HCT116 (cell line): ENCODE measurements around the gene C5orf58. TPM values are rescaled to one million over a fixed set of nuclear protein-coding genes. Genes with fewer than 3 reads are reported as not detected.

Experiments
- ATAC-seq: fragments of 200-7000 bp; cut with Tn5 transposase; 2 replicates; pipeline ENCODE4 v1.9.1; 2020; ENCODE audit warnings: mild to moderate bottlenecking, moderate library complexity
- BruUV-seq: library from RNA; stranded (reverse); fragments of 400-500 nt; replicated peaks from 2 replicates; lab custom pipeline; 2021; lab: Mats Ljungman, UMichigan
- CTCF ChIA-PET: fragments of 300-600 bp; sonication (Branson Sonifier 250); formaldehyde crosslinking; loops from one replicate; lab custom pipeline; 2021; ENCODE audit warnings: antibody characterized with exemption; lab: Charles Lee
- POLR2A ChIA-PET: fragments of 300-600, 350-600 bp; sonication (Branson Sonifier 250); formaldehyde crosslinking; loops from one replicate; lab custom pipeline; 2021; ENCODE audit warnings: antibody characterized with exemption; lab: Charles Lee
- RAD21 ChIA-PET, 2 experiments: fragments of 300-600 bp; sonication (Branson Sonifier 250); formaldehyde crosslinking; loops; one replicate each; lab custom pipeline; 2023; ENCODE audit warnings: low total read pairs in 2 of 2; ENCODE audit not compliant: uncharacterized antibody in 2 of 2, unreplicated experiment in 2 of 2, low non-redundant PET in 1 of 2; lab: Charles Lee
- DNase-seq: peaks from one replicate; pipeline ENCODE4 v3.0.0-alpha.2; 2010; ENCODE audit warnings: low read depth, low spot score
- H2AFZ ChIP-seq: fragments of 200-600 bp; shearing (Covaris generic), sonication (generic); 2 replicates; pipeline ENCODE4 v1.6.1; 2017; ENCODE audit warnings: low read depth, mixed run types, mixed read lengths, antibody characterized with exemption, low read length; ENCODE audit not compliant: poor library complexity, severe bottlenecking
- H3K27ac ChIP-seq: 2 replicates; pipeline ENCODE4 v1.5.1; 2012; ENCODE audit warnings: low read depth, low read length
- H3K27me3 ChIP-seq: fragments of 200-600 bp; sonication (generic); 2 replicates; pipeline ENCODE4 v1.6.1; 2016; ENCODE audit warnings: mixed run types, low read length, mixed read lengths; ENCODE audit not compliant: insufficient read depth
- H3K36me3 ChIP-seq, 2 experiments: fragments of 200-500 bp in 1 of 2; fragments of 200-600 bp in 1 of 2; sonication (Bioruptor generic) in 1 of 2; sonication (generic) in 1 of 2; 2 replicates each; pipeline versions ENCODE4 v1.5.1 to v1.6.1; 2014 to 2016; ENCODE audit warnings: low read length in 2 of 2, inconsistent platforms in 1 of 2, mixed read lengths in 1 of 2, mixed run types in 1 of 2; ENCODE audit not compliant: insufficient read depth in 2 of 2, control insufficient read depth in 1 of 2
- H3K4me1 ChIP-seq, 2 experiments: fragments of 200-600 bp in 1 of 2; sonication (generic) in 1 of 2; 2 replicates each; pipeline versions ENCODE4 v1.5.1 to v1.6.1; 2012 to 2017; ENCODE audit warnings: low read length in 2 of 2, inconsistent platforms in 1 of 2, mild to moderate bottlenecking in 1 of 2, mixed read lengths in 1 of 2, mixed run types in 1 of 2, moderate library complexity in 1 of 2; ENCODE audit not compliant: insufficient read depth in 2 of 2, control insufficient read depth in 1 of 2
- H3K4me2 ChIP-seq: fragments of 200-600 bp; sonication (generic); 2 replicates; pipeline ENCODE4 v1.6.1; 2017; ENCODE audit warnings: mixed run types, low read length, mixed read lengths
- H3K4me3 ChIP-seq, 2 experiments: fragments of 200-600 bp in 1 of 2; sonication (generic) in 1 of 2; replicated peaks in 1 of 2; 2 replicates each; pipeline ENCODE4 v1.5.1; 2011 to 2016; ENCODE audit warnings: low read length in 2 of 2, control low read depth in 1 of 2, low read depth in 1 of 2, mild to moderate bottlenecking in 1 of 2, mixed read lengths in 1 of 2, mixed run types in 1 of 2
- H3K79me2 ChIP-seq: fragments of 200-600 bp; sonication (generic); 2 replicates; pipeline ENCODE4 v1.6.1; 2017; ENCODE audit warnings: mild to moderate bottlenecking, mixed run types, low read length, moderate library complexity, mixed read lengths; ENCODE audit not compliant: insufficient read depth
- H3K9ac ChIP-seq: fragments of 200-600 bp; sonication (generic); 2 replicates; pipeline ENCODE4 v1.6.1; 2016; ENCODE audit warnings: low read length, mixed read lengths
- H3K9me2 ChIP-seq: fragments of 200-600 bp; sonication (generic), shearing (Covaris generic); 2 replicates; pipeline ENCODE4 v1.6.1; 2017; ENCODE audit warnings: mixed run types, mild to moderate bottlenecking, moderate library complexity; ENCODE audit not compliant: insufficient read depth
- H3K9me3 ChIP-seq, 2 experiments: fragments of 200-500 bp in 1 of 2; fragments of 200-600 bp in 1 of 2; sonication (Bioruptor generic) in 1 of 2; sonication (generic) in 1 of 2; 2 replicates each; pipeline ENCODE4 v1.6.1; 2014 to 2017; ENCODE audit warnings: low read length in 2 of 2, mixed read lengths in 2 of 2, inconsistent platforms in 1 of 2, low read depth in 1 of 2, mild to moderate bottlenecking in 1 of 2, mixed run types in 1 of 2, moderate library complexity in 1 of 2; ENCODE audit not compliant: control insufficient read depth in 1 of 2, insufficient read depth in 1 of 2
- H4K20me1 ChIP-seq: fragments of 200-600 bp; sonication (generic), shearing (Covaris generic); 2 replicates; pipeline ENCODE4 v1.6.1; 2017; ENCODE audit warnings: mixed run types, mild to moderate bottlenecking, moderate library complexity; ENCODE audit not compliant: insufficient read depth
- ATF3 ChIP-seq: IDR thresholded peaks from 2 replicates; pipeline ENCODE4 v1.6.1; 2012
- CEBPB ChIP-seq: IDR thresholded peaks from 2 replicates; pipeline ENCODE4 v1.6.1; 2012; ENCODE audit warnings: low read depth
- CTCF ChIP-seq, 3 experiments: fragments of 200-600 bp in 1 of 3; sonication (generic) in 1 of 3; IDR thresholded peaks in 2 of 3; conservative IDR thresholded peaks in 1 of 3; 2 replicates each; pipeline ENCODE4 v1.5.1; 2012 to 2017; ENCODE audit warnings: low read depth in 2 of 3, low read length in 2 of 3, antibody characterized with exemption in 1 of 3, borderline replicate concordance in 1 of 3, control low read depth in 1 of 3, mild to moderate bottlenecking in 1 of 3, mixed read lengths in 1 of 3, mixed run types in 1 of 3, moderate library complexity in 1 of 3; ENCODE audit not compliant: insufficient read depth in 1 of 3
- EGR1 ChIP-seq: IDR thresholded peaks from 2 replicates; pipeline ENCODE4 v1.6.1; 2012; ENCODE audit warnings: low read depth
- ELF1 ChIP-seq: IDR thresholded peaks from 2 replicates; pipeline ENCODE4 v1.6.1; 2012; ENCODE audit warnings: low read depth, borderline replicate concordance
- EZH2 ChIP-seq: fragments of 200-600 bp; sonication (generic); IDR thresholded peaks from 2 replicates; pipeline ENCODE4 v1.6.1; 2017; ENCODE audit warnings: antibody characterized with exemption, mixed run types
- EZH2phosphoT487 ChIP-seq: fragments of 200-600 bp; IDR thresholded peaks from 2 replicates; pipeline ENCODE4 v1.6.1; 2018; ENCODE audit warnings: antibody characterized with exemption, borderline replicate concordance
- JUND ChIP-seq: IDR thresholded peaks from 2 replicates; pipeline ENCODE4 v1.6.1; 2012
- POLR2AphosphoS5 ChIP-seq: IDR thresholded peaks from 2 replicates; pipeline ENCODE4 v1.6.1; 2011; ENCODE audit warnings: mild to moderate bottlenecking, low read depth, low read length, moderate library complexity
- RAD21 ChIP-seq: IDR thresholded peaks from 2 replicates; pipeline ENCODE4 v1.6.1; 2012; ENCODE audit warnings: low read depth, mild to moderate bottlenecking
- REST ChIP-seq: IDR thresholded peaks from 2 replicates; pipeline ENCODE4 v1.6.1; 2012; ENCODE audit warnings: low read depth
- SIN3A ChIP-seq: IDR thresholded peaks from 2 replicates; pipeline ENCODE4 v1.6.1; 2012; ENCODE audit warnings: low read depth
- SP1 ChIP-seq: IDR thresholded peaks from 2 replicates; pipeline ENCODE4 v1.6.1; 2012; ENCODE audit warnings: low read depth
- TCF7L2 ChIP-seq: IDR thresholded peaks from 2 replicates; pipeline ENCODE4 v1.7.0; 2011; ENCODE audit warnings: borderline replicate concordance, inconsistent platforms; ENCODE audit not compliant: insufficient read depth, insufficient read length; ENCODE audit errors: extremely low read depth
- YY1 ChIP-seq: IDR thresholded peaks from 2 replicates; pipeline ENCODE4 v1.6.1; 2011; ENCODE audit warnings: low read length, low read depth, moderate library complexity, mild to moderate bottlenecking; ENCODE audit not compliant: insufficient replicate concordance; ENCODE audit errors: extremely low read depth
- ZBTB33 ChIP-seq: IDR thresholded peaks from 2 replicates; pipeline ENCODE4 v1.6.1; 2011; ENCODE audit warnings: mild to moderate bottlenecking, low read length, moderate library complexity; ENCODE audit not compliant: insufficient replicate concordance; ENCODE audit errors: extremely low read depth
- ZNF274 ChIP-seq: fragments of 200-500 bp; sonication (Bioruptor generic); IDR thresholded peaks from 2 replicates; pipeline ENCODE4 v1.6.1; 2014; ENCODE audit warnings: mild to moderate bottlenecking, low read depth, low read length, inconsistent platforms
- intact Hi-C: fragments of 100-400 bp; cut with micrococcal nuclease; formaldehyde crosslinking; loops from 2 replicates; pipeline ENCODE4 v1.10.0; 2022
- total RNA-seq: library from RNA; stranded (reverse); gene quantifications from one replicate; pipeline ENCODE4 v1.2.1, GENCODE V29; 2021; ENCODE audit not compliant: unreplicated experiment

Gene C5orf58
- total RNA-seq, 1 experiment from 2014 or later, result not detected

- no peak overlapping the region for H3K4me3 ChIP-seq
- H3K9me2 ChIP-seq, result no peaks in the 10 kb centered on the region
- H2AFZ ChIP-seq, result no peak overlapping the region
- ATAC-seq (no peak), DNase-seq (no peak)
- no peaks in the 10 kb centered on the region for H4K20me1 ChIP-seq
- H3K9me3 ChIP-seq, result no peaks in the 10 kb centered on the region
- peaks cover 90% of the 10 kb centered on the region for H3K27me3 ChIP-seq
- no peaks in the 10 kb centered on the region for H3K4me1 ChIP-seq
- no peak overlapping the region for H3K9ac ChIP-seq
- BruUV-seq, result no TSS peak
- no peak overlapping the region for H3K27ac ChIP-seq
- ChIA-PET RAD21 (no interaction called here), POLR2A (no interaction called here), CTCF (no interaction called here)
- no peaks in the 10 kb centered on the region for H3K79me2 ChIP-seq
- H3K36me3 ChIP-seq, result no peaks in the 10 kb centered on the region
- TF ChIP-seq SP1 (no peak), EZH2phosphoT487 (no peak), ATF3 (no peak), EZH2 (no peak), ZNF274 (no peak), EGR1 (no peak), YY1 (no peak), CTCF (IDR thresholded peaks at IDR 0.05 in 2 of 3, conservative IDR thresholded peaks at IDR 0.05 in 1 of 3; ENCODE audit: borderline replicate concordance in 1 of 3, insufficient read depth in 1 of 3, low read depth in 2 of 3, low read length in 2 of 3) (no peak), RAD21 (no peak), POLR2AphosphoS5 (no peak), REST (no peak), JUND (no peak), ZBTB33 (no peak), CEBPB (no peak), ELF1 (no peak), SIN3A (no peak), TCF7L2 (no peak)
- intact Hi-C loops, result no loop called here
- H3K4me2 ChIP-seq, result no peak overlapping the region
These were observed 29.6 kb downstream of the C5orf58 start for GRCh38 chr5:170262061-170263045.
